ENCODE measurements around the gene CPD. TPM values are rescaled to one million over a fixed set of nuclear protein-coding genes. Genes with fewer than 3 reads are reported as not detected.

The CPD gene
- total RNA-seq, 1 experiment from 2014 or later: 47.9 TPM

- H3K27me3 Mint-ChIP-seq (ENCODE audit: insufficient read depth, unreplicated experiment): no peaks in the 10 kb centered on the region
- H3K4me1 Mint-ChIP-seq (ENCODE audit: insufficient read depth, unreplicated experiment): no peaks in the 10 kb centered on the region
- no peak overlapping the region for H3K4me3 Mint-ChIP-seq (ENCODE audit: unreplicated experiment)
- H3K36me3 Mint-ChIP-seq (ENCODE audit: insufficient read depth, unreplicated experiment): no peaks in the 10 kb centered on the region
- CTCF ChIA-PET: interaction anchor here (0.6 to 1.1 kb wide), 2 partner anchors 11 to 15 kb away, joined by 4 read pairs; no protein-coding TSS in a partner anchor
- no peak overlapping the region for H3K27ac Mint-ChIP-seq (ENCODE audit: low read depth, unreplicated experiment)
- no peak for DNase-seq (ENCODE audit: unreplicated experiment)
- no peak for TF ChIP-seq CTCF (IDR thresholded peaks at IDR 0.05; ENCODE audit: unreplicated experiment)
- POLR2A ChIA-PET: no interaction called here
- BruUV-seq (replicated peaks): no TSS peak
- intact Hi-C loops (cut with micrococcal nuclease): no loop called here
- no peaks in the 10 kb centered on the region for H3K9me3 Mint-ChIP-seq (ENCODE audit: unreplicated experiment)
These were observed 27.0 kb upstream of the CPD start for GRCh38 chr17:30351735-30352134.

GRCh38 chr17:30352240-30352814, 26.4 kb upstream of the CPD start:
- ChIA-PET CTCF (interaction anchor here (0.6 kb wide), 3 partner anchors 11 to 448 kb away, joined by 3 to 5 read pairs (median 4); no protein-coding TSS in a partner anchor), POLR2A (no interaction called here)
- no peak overlapping the region for H3K27ac Mint-ChIP-seq (ENCODE audit: low read depth, unreplicated experiment)
- no peaks in the 10 kb centered on the region for H3K9me3 Mint-ChIP-seq (ENCODE audit: unreplicated experiment)
- H3K27me3 Mint-ChIP-seq (ENCODE audit: insufficient read depth, unreplicated experiment): no peaks in the 10 kb centered on the region
- BruUV-seq (replicated peaks): no TSS peak
- H3K4me1 Mint-ChIP-seq (ENCODE audit: insufficient read depth, unreplicated experiment): no peaks in the 10 kb centered on the region
- H3K36me3 Mint-ChIP-seq (ENCODE audit: insufficient read depth, unreplicated experiment): no peaks in the 10 kb centered on the region
- intact Hi-C loops (cut with micrococcal nuclease): no loop called here
- no peak for TF ChIP-seq CTCF (IDR thresholded peaks at IDR 0.05; ENCODE audit: unreplicated experiment)
- DNase-seq (ENCODE audit: unreplicated experiment): no peak
- H3K4me3 Mint-ChIP-seq (ENCODE audit: unreplicated experiment): no peak overlapping the region

GRCh38 chr17:30354701-30355100, 24.0 kb upstream of the CPD start:
- POLR2A ChIA-PET: interaction anchor here (0.8 kb wide), 1 partner anchor 9 kb away, joined by 4 read pairs; no protein-coding TSS in a partner anchor
- DNase-seq (ENCODE audit: unreplicated experiment): no peak
- no peak overlapping the region for H3K27ac Mint-ChIP-seq (ENCODE audit: low read depth, unreplicated experiment)
- CTCF ChIA-PET: interaction anchor here (0.8 kb wide), 1 partner anchor 14 kb away, joined by 6 read pairs; no protein-coding TSS in a partner anchor
- peaks cover 2% of the 10 kb centered on the region for H3K9me3 Mint-ChIP-seq (ENCODE audit: unreplicated experiment)
- H3K4me3 Mint-ChIP-seq (ENCODE audit: unreplicated experiment): no peak overlapping the region
- H3K36me3 Mint-ChIP-seq (ENCODE audit: insufficient read depth, unreplicated experiment): no peaks in the 10 kb centered on the region
- no peak for TF ChIP-seq CTCF (IDR thresholded peaks at IDR 0.05; ENCODE audit: unreplicated experiment)
- BruUV-seq (replicated peaks): no TSS peak
- H3K27me3 Mint-ChIP-seq (ENCODE audit: insufficient read depth, unreplicated experiment): no peaks in the 10 kb centered on the region
- intact Hi-C loops (cut with micrococcal nuclease): no loop called here
- H3K4me1 Mint-ChIP-seq (ENCODE audit: insufficient read depth, unreplicated experiment): no peaks in the 10 kb centered on the region

GRCh38 chr17:30357476-30357875, 21.3 kb upstream of the CPD start:
- H3K9me3 Mint-ChIP-seq (ENCODE audit: unreplicated experiment): peaks cover 18% of the 10 kb centered on the region
- H3K4me1 Mint-ChIP-seq (ENCODE audit: insufficient read depth, unreplicated experiment): no peaks in the 10 kb centered on the region
- no peak overlapping the region for H3K27ac Mint-ChIP-seq (ENCODE audit: low read depth, unreplicated experiment)
- DNase-seq (ENCODE audit: unreplicated experiment): no peak
- no peaks in the 10 kb centered on the region for H3K27me3 Mint-ChIP-seq (ENCODE audit: insufficient read depth, unreplicated experiment)
- ChIA-PET CTCF (interaction anchor here (0.9 to 1.0 kb wide), 2 partner anchors 16 to 21 kb away, joined by 3 to 5 read pairs; no protein-coding TSS in a partner anchor), POLR2A (interaction anchor here (0.8 to 1.4 kb wide), 5 partner anchors 10 to 241 kb away, joined by 3 to 6 read pairs (median 3); partner anchors contain the start of gene NSRP1)
- no peaks in the 10 kb centered on the region for H3K36me3 Mint-ChIP-seq (ENCODE audit: insufficient read depth, unreplicated experiment)
- TF ChIP-seq CTCF (IDR thresholded peaks at IDR 0.05; ENCODE audit: unreplicated experiment): no peak
- no peak overlapping the region for H3K4me3 Mint-ChIP-seq (ENCODE audit: unreplicated experiment)
- no TSS peak for BruUV-seq (replicated peaks)
- intact Hi-C loops (cut with micrococcal nuclease): no loop called here
